Measurements from ENCODE around the gene AQP9.

GRCh38 chr15:58114812-58115211 lies 23.4 kb upstream of the AQP9 start:
- TF ChIP-seq CTCF (IDR thresholded peaks at IDR 0.05) (no peak), POLR2A (IDR thresholded peaks at IDR 0.05) (no peak)

Data from body of pancreas (tissue), 4 donors.